AG09319 (cell line): ENCODE results near the gene TAS2R1.

Experiments
- DNase-seq: peaks from one replicate; pipeline ENCODE4 v3.0.0-alpha.2; 2010; ENCODE audit warnings: low read depth; ENCODE audit errors: extremely low read depth
- TF ChIP-seq, protein P1 (sequence below): IDR thresholded peaks from 2 replicates; pipeline ENCODE4 v1.5.1; 2011; ENCODE audit warnings: low read depth, mild to moderate bottlenecking, inconsistent platforms, low read length, moderate library complexity

TAS2R1 gene

GRCh38 chr5:9623661-9624060 is 6.5 kb downstream of the TAS2R1 start:
- TF ChIP-seq, protein P1, sequence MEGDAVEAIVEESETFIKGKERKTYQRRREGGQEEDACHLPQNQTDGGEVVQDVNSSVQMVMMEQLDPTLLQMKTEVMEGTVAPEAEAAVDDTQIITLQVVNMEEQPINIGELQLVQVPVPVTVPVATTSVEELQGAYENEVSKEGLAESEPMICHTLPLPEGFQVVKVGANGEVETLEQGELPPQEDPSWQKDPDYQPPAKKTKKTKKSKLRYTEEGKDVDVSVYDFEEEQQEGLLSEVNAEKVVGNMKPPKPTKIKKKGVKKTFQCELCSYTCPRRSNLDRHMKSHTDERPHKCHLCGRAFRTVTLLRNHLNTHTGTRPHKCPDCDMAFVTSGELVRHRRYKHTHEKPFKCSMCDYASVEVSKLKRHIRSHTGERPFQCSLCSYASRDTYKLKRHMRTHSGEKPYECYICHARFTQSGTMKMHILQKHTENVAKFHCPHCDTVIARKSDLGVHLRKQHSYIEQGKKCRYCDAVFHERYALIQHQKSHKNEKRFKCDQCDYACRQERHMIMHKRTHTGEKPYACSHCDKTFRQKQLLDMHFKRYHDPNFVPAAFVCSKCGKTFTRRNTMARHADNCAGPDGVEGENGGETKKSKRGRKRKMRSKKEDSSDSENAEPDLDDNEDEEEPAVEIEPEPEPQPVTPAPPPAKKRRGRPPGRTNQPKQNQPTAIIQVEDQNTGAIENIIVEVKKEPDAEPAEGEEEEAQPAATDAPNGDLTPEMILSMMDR, result no peak
- DNase-seq, result no peak

DNA sequence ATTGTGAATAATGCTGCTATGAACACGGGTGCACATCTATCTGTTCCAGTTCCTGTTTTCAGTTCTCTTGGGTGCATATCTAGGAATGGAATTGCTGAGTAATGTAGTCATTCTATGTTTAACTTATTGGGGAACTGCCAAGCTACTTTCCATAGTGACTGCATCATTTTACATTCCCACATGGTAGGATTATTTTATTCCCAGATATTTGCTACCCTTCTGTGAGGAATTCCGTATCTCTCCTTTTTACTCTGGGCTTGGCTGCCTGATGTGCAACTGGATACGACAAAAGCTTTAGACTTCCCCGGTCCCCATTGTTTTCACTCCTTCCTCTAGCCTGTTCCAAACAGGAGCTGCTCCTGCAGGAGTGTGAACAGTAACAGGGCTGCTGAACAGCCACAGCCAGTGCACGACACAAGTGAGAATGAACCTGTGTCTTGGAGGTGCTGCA is 7.2 kb downstream of the TAS2R1 start:
- TF ChIP-seq, protein P1, result no peak
- DNase-seq, result peak; percentile 25

- TF ChIP-seq, protein P1, result no peak
- peak; percentile 10 for DNase-seq
These were observed 8.7 kb downstream of the TAS2R1 start for GRCh38 chr5:9621379-9621903.

- TF ChIP-seq, protein P1, result no peak
- DNase-seq, result no peak
These were observed 10.6 kb downstream of the TAS2R1 start for GRCh38 chr5:9619331-9620092.

DNA sequence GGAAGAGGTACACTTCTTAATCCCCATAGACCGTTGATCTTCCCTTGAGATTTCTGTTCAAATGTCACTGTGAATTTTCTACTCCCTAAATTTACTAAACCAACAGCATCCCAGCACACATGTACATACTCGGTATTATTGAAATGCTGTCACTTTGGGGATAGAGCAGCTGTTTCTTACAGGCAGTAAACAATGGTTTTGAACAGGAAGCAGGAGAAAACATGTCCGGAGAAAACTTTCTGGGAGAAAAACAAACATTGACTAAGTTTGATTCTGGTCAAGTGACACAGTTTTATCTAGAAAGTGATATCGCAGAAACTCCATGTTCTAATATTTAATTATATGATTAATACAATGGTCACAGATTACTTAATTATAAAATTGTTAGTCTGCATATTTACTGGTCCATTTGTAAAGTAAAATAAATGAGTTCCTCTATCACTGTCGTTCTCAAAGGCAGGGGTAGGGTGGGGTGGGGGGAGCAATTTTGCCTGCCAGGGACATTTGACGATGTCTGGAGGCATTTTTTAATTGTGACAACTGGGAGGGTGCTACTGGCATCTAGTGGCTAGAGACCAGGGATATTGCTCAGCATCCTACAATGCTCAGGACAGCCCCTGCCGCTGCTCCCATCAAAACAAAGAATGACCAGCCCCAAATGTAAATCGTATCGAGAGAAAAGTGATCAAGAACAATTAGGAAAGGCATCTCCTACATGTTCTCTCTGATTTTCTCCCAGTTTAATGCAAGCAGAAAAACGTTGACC is 12.2 kb downstream of the TAS2R1 start:
- TF ChIP-seq, protein P1, result no peak; the same call in 1 of the 2 replicates
- DNase-seq, result no peak

GRCh38 chr5:9617221-9617620 is 12.9 kb downstream of the TAS2R1 start:
- TF ChIP-seq, protein P1, result no peak
- no peak for DNase-seq

DNA sequence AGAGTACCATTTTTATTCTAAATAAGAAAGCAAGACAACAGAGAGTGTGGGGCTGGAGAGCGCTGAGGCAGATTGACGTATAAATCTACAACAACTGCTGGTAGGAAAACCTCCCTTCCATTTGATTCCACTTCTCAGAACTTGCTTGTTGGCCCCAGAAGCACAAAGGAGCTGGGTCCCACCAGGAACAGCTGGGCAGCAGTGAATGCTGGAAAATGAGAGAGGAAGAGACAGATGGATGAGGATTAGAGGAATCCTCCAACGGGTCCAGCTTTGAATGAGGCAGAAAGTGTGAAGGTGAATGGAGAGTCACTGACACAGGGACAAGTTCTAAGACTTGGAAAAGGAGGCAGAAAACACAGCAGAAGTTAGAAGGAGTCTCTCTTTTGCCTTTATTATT is 14.8 kb downstream of the TAS2R1 start:
- TF ChIP-seq, protein P1, result no peak
- DNase-seq, result no peak
